Breast epithelium (tissue), 4 donors: ENCODE measurements around the gene NT5C2. TPM values are rescaled to one million over a fixed set of nuclear protein-coding genes. Genes with fewer than 3 reads are reported as not detected.
A peak's percentile ranks its signal among the peaks of the same experiment; 100 is the strongest.
"Not testable (repeated sequence)": the region's sequence is repeated elsewhere in the genome, so short reads cannot be mapped to it uniquely, and the experiment has no call there.

Experiments used
- DNase-seq, 2 donors: peaks; one replicate each; pipeline ENCODE4 v3.0.0-alpha.2; 2019; ENCODE audit warnings: low spot score in 2 of 2
- H3K27ac ChIP-seq, 2 donors: fragments of 200-600 bp; sonication (generic) in 1 of 2; one replicate each; pipeline ENCODE4 v1.5.1; 2016 to 2019; ENCODE audit warnings: mild to moderate bottlenecking in 1 of 2
- H3K27me3 ChIP-seq, 2 donors: fragments of 200-600 bp; sonication (generic) in 1 of 2; one replicate each; pipeline versions ENCODE4 v1.5.1 to v1.6.0; 2017 to 2019; ENCODE audit warnings: control low read depth in 1 of 2, mild to moderate bottlenecking in 1 of 2
- H3K36me3 ChIP-seq: fragments of 200-600 bp; one replicate; pipeline ENCODE4 v1.5.1; 2019
- H3K4me1 ChIP-seq, 2 donors: fragments of 200-600 bp; sonication (generic); one replicate each; pipeline ENCODE4 v1.5.1; 2016 to 2019; ENCODE audit warnings: control low read depth in 1 of 2
- H3K4me3 ChIP-seq, 3 donors: fragments of 200-600 bp; sonication (generic); 1 replicate in 2 of 3; 2 replicates in 1 of 3; pipeline ENCODE4 v1.5.1; 2016 to 2019; ENCODE audit warnings: mild to moderate bottlenecking in 3 of 3, moderate library complexity in 2 of 3
- H3K9me3 ChIP-seq, 2 donors: fragments of 200-600 bp; sonication (generic) in 1 of 2; one replicate each; pipeline ENCODE4 v1.5.1; 2016 to 2019; ENCODE audit warnings: control low read depth in 1 of 2
- CTCF ChIP-seq, 3 donors: fragments of 450-650 bp; IDR thresholded peaks; one replicate each; pipeline ENCODE4 v1.5.1; 2016 to 2017; ENCODE audit warnings: antibody characterized with exemption in 3 of 3, mild to moderate bottlenecking in 3 of 3, moderate library complexity in 3 of 3
- POLR2A ChIP-seq: fragments of 450-650 bp; IDR thresholded peaks from one replicate; pipeline ENCODE4 v1.6.1; 2016; ENCODE audit warnings: antibody characterized with exemption, mild to moderate bottlenecking, moderate library complexity
- POLR2AphosphoS5 ChIP-seq, 3 donors: sonication (generic); formaldehyde crosslinking; IDR thresholded peaks; one replicate each; pipeline ENCODE4 v1.6.1; 2017; ENCODE audit warnings: antibody characterized with exemption in 3 of 3
- intact Hi-C: fragments of 100-400 bp; cut with DNase I; formaldehyde crosslinking; loops from one replicate; pipeline ENCODE4 v1.15.1; 2023; ENCODE audit warnings: low total_unique reads
- total RNA-seq, 3 donors: library from RNA; depleted of rRNA; stranded (reverse); fragments of >200 nt; gene quantifications; one replicate each; pipeline ENCODE4 v1.1.0, GENCODE V29; 2016

Gene NT5C2
- total RNA-seq, 3 donors from 2014 or later: 52.8 to 122 (median 73.1) TPM

- TF ChIP-seq CTCF (IDR thresholded peaks at IDR 0.05) (no peak), POLR2AphosphoS5 (IDR thresholded peaks at IDR 0.05) (no peak), POLR2A (no peak)
- no peak for DNase-seq
- Histone ChIP-seq H3K27me3 (no peaks in the 10 kb centered on the region), H3K4me3 (no peak overlapping the region), H3K27ac (no peak overlapping the region), H3K36me3 (no peaks in the 10 kb centered on the region), H3K4me1 (no peaks in the 10 kb centered on the region), H3K9me3 (no peaks in the 10 kb centered on the region)
- intact Hi-C loops: no loop called here
Observed at GRCh38 chr10:103232772-103233488, 39.9 kb upstream of the NT5C2 start.

DNA sequence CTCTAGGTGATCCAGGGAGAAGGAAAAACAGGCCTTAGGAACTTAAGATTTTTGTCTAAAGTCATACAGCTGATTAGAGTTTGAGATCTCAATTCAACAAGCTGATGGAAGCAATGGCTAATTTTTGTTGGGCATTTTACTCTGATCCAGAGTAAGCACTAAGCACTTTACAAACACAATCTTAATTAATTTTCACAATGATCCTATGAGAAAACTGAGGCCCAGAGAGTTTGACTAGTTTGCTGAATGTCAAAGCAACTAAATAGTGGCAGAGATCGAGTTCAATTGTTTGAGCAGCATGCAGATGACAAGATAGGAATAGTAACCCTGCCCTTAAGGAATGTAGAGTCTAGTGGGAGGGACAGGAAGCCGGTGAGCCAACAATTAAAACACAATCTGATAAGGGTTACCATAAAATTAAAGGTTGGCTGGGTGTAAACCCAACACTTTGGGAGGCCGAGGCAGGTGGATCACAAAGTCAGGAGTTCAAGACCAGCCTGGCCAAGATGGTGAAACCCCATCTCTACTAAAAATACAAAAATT, 39.1 kb upstream of the NT5C2 start:
- no peak for TF ChIP-seq POLR2AphosphoS5 (IDR thresholded peaks at IDR 0.05)
- no peak for TF ChIP-seq CTCF (IDR thresholded peaks at IDR 0.05)
- no peak for TF ChIP-seq POLR2A
- intact Hi-C loops: no loop called here
- no peaks in the 10 kb centered on the region for H3K9me3 ChIP-seq
- peak overlapping the region in 1 of 2 donors; percentile 79 for H3K27ac ChIP-seq
- DNase-seq: no peak
- no peaks in the 10 kb centered on the region for H3K27me3 ChIP-seq
- no peaks in the 10 kb centered on the region for H3K4me1 ChIP-seq
- H3K4me3 ChIP-seq: no peak overlapping the region
- no peaks in the 10 kb centered on the region for H3K36me3 ChIP-seq

GRCh38 chr10:103231047-103231551, 38.0 kb upstream of the NT5C2 start:
- peak in 1 of 2 donors; percentile 32 for DNase-seq
- Histone ChIP-seq H3K4me3 (no peak overlapping the region), H3K27ac (peak overlapping the region; percentile 70 to 79), H3K36me3 (no peaks in the 10 kb centered on the region), H3K27me3 (no peaks in the 10 kb centered on the region), H3K4me1 (no peaks in the 10 kb centered on the region), H3K9me3 (no peaks in the 10 kb centered on the region)
- TF ChIP-seq POLR2AphosphoS5 (IDR thresholded peaks at IDR 0.05): no peak
- TF ChIP-seq POLR2A: no peak
- no peak for TF ChIP-seq CTCF (IDR thresholded peaks at IDR 0.05)
- intact Hi-C loops: no loop called here

DNA sequence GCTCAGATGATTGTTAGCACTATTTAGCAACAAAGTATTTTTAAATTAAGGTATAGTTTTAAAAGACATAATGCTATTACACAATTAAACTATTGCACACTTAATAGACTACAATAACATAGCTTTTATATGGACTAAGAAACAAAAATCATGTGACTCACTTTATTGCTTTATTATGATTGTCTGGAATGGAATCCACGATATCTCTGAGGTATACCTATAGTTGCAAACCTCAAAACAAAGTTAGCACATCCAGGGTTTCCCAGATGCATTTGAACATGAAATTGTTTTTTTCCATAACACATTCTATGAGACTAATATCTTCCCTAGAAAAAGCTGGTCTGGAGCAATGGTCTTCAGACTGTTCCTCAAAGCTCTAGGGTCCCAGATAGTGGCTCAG, 34.3 kb upstream of the NT5C2 start:
- no peaks in the 10 kb centered on the region for H3K4me1 ChIP-seq
- no peak overlapping the region for H3K4me3 ChIP-seq
- DNase-seq: no peak
- H3K9me3 ChIP-seq: peaks cover 22 to 23% of the 10 kb centered on the region in 2 donors
- no peak overlapping the region for H3K27ac ChIP-seq
- intact Hi-C loops: no loop called here
- H3K36me3 ChIP-seq: no peaks in the 10 kb centered on the region
- H3K27me3 ChIP-seq: no peaks in the 10 kb centered on the region
- TF ChIP-seq POLR2AphosphoS5 (IDR thresholded peaks at IDR 0.05) (no peak), POLR2A (no peak), CTCF (IDR thresholded peaks at IDR 0.05) (no peak)

DNA sequence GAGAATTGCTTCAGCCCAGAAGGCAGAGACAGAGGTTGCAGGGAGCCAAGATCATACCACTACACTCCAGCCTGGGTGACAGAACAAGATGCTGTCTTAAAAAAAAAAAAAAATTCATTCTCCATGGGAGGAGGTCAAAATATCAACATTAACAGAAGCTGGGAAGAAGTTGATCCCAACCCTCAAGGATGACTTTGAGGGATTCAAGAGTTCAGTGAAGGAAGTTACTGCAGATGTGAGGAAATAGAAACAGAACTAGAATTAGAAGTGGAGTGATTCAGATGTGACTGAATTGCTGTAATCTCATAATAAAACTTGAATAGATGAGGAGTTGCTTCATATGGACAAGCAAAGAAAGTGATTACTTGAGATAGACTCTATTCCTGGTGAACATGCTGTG, 32.9 kb upstream of the NT5C2 start:
- no peak overlapping the region for H3K4me3 ChIP-seq
- TF ChIP-seq POLR2A (no peak), CTCF (IDR thresholded peaks at IDR 0.05) (no peak), POLR2AphosphoS5 (IDR thresholded peaks at IDR 0.05) (no peak)

GRCh38 chr10:103224721-103225120, 31.6 kb upstream of the NT5C2 start:
- DNase-seq, H3K27ac ChIP-seq, H3K27me3 ChIP-seq, H3K4me3 ChIP-seq, H3K36me3 ChIP-seq, H3K4me1 ChIP-seq, intact Hi-C loops: not testable (repeated sequence)
- peaks cover 22 to 23% of the 10 kb centered on the region in 2 donors for H3K9me3 ChIP-seq

More for the DNA sequence above, 32.9 kb upstream of the NT5C2 start:
- no peaks in the 10 kb centered on the region for H3K4me1 ChIP-seq
- DNase-seq: no peak
- H3K36me3 ChIP-seq: no peaks in the 10 kb centered on the region
- H3K27ac ChIP-seq: no peak overlapping the region
- peaks cover 22 to 23% of the 10 kb centered on the region in 2 donors for H3K9me3 ChIP-seq
- intact Hi-C loops: no loop called here
- H3K27me3 ChIP-seq: no peaks in the 10 kb centered on the region
